ENCODE data around the gene FAM204A. TPM values are rescaled to one million over a fixed set of nuclear protein-coding genes. Genes with fewer than 3 reads are reported as not detected.

FAM204A gene
- total and polyA plus RNA-seq, 2 of the 13 experiments (the other 11 are each of a cell fraction or from before 2014, with no cell fraction given): 9.2 to 61.0 TPM

DNA sequence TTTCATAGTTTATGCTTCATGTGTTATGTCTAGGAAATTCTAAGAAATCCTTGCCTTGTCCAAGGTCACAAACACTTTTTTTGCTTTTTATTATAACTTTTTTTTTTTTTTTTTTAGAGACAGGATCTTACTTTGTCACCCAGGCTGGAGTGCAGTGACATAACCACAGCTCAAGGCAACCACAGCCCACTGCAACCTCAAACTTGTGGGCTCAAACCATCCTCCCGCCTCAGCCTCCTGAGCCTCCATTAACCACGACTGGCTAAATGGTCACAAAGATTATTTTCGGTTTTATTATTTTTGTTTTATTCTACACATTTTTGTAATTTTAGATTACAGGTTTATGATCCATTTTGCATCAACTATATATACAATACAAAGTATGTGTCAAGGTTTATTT is 7.1 kb upstream of the FAM204A start:
- Histone ChIP-seq H3K27me3 (ENCODE audit: control insufficient read depth in 1 of 2, insufficient read depth in 2 of 2, low read length in 2 of 2) (peaks cover 0 to 3% of the 10 kb centered on the region in 2 experiments; a peak in 1 of 5 replicates), H3K9me3 (ENCODE audit: low read length) (no peaks in the 10 kb centered on the region), H3K4me1 (ENCODE audit: insufficient read depth, low read length) (no peaks in the 10 kb centered on the region), H2AFZ (ENCODE audit: low read length) (no peak overlapping the region), H3K4me2 (ENCODE audit: low read depth, low read length) (no peak overlapping the region), H3K36me3 (replicated peaks in 1 of 2; ENCODE audit: control insufficient read depth in 1 of 2, insufficient read depth in 2 of 2, low read length in 2 of 2) (no peaks in the 10 kb centered on the region), H3K27ac (ENCODE audit: extremely low read length, insufficient read depth, low read length) (no peak overlapping the region), H3K9ac (ENCODE audit: insufficient read depth, low read depth, low read length) (no peak overlapping the region), H3K4me3 (replicated peaks in 1 of 3; ENCODE audit: insufficient read depth in 1 of 3, low read depth in 2 of 3, low read length in 3 of 3) (no peak overlapping the region), H3K79me2 (ENCODE audit: insufficient read depth, low read length) (no peaks in the 10 kb centered on the region), H4K20me1 (ENCODE audit: insufficient read depth, low read length) (no peaks in the 10 kb centered on the region)
- TF ChIP-seq, protein P1, sequence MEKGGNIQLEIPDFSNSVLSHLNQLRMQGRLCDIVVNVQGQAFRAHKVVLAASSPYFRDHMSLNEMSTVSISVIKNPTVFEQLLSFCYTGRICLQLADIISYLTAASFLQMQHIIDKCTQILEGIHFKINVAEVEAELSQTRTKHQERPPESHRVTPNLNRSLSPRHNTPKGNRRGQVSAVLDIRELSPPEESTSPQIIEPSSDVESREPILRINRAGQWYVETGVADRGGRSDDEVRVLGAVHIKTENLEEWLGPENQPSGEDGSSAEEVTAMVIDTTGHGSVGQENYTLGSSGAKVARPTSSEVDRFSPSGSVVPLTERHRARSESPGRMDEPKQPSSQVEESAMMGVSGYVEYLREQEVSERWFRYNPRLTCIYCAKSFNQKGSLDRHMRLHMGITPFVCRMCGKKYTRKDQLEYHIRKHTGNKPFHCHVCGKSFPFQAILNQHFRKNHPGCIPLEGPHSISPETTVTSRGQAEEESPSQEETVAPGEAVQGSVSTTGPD (CRISPR knock-in tag; IDR thresholded peaks at IDR 0.05): no peak
- TF ChIP-seq SCMH1 (CRISPR knock-in tag; IDR thresholded peaks at IDR 0.05; ENCODE audit: borderline replicate concordance) (no peak), SRSF4 (IDR thresholded peaks at IDR 0.05; ENCODE audit: low read depth, low read length, poor library complexity, severe bottlenecking) (no peak), ZNF703 (CRISPR knock-in tag; IDR thresholded peaks at IDR 0.05; ENCODE audit: borderline replicate concordance) (no peak), MED1 (CRISPR knock-in tag; IDR thresholded peaks at IDR 0.05) (no peak), ZNF749 (CRISPR knock-in tag; IDR thresholded peaks at IDR 0.05; ENCODE audit: borderline replicate concordance) (no peak), ZNF564 (CRISPR knock-in tag; IDR thresholded peaks at IDR 0.05) (no peak)
- 37% methylated on average over 3 of the region's 3 CpGs for WGBS (ENCODE audit: low lambda C conversion rate)
- POLR2A ChIA-PET: no interaction called here
- ATAC-seq: no peak
- in situ Hi-C loops (cut with HindIII; ENCODE audit: extremely low pct_ligation_motif_present, low pct_unique_long_range_greater_than_20kb): no loop called here
- no peak for FAIRE-seq
- CTCF ChIA-PET (ENCODE audit: low intra/inter-chr PET ratio, low total read pairs): no interaction called here
- intact Hi-C loops (cut with micrococcal nuclease; ENCODE audit: unreplicated experiment): no loop called here
- BruUV-seq (replicated peaks): no TSS peak
- no peak for DNase-seq (ENCODE audit: low spot score)

DNA sequence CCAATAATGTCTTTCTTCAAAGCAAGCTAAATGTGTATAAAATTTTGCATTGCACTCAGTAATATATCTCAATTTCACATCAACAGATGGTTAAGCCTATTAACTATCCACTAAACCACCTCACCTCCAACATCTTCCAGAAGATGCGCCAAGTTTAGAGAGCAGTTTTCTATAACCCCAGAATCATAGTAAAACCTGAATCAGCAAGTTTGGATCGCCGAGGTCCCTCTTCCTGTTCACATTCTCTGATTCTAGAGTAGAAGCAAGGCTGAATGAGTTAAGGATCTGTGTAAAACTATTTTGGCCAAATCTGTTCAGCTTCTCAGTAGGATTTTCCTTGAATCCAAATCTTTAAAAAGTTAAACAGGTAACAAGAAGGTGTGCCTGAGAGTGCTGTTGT is 1.4 kb upstream of the FAM204A start:
- peaks cover 0 to 3% of the 10 kb centered on the region in 2 experiments; a peak in 1 of 5 replicates for H3K27me3 ChIP-seq (ENCODE audit: control insufficient read depth in 1 of 2, insufficient read depth in 2 of 2, low read length in 2 of 2)
- H3K9me3 ChIP-seq (ENCODE audit: low read length): no peaks in the 10 kb centered on the region
- H3K27ac ChIP-seq (ENCODE audit: extremely low read length, insufficient read depth, low read length): no peak overlapping the region
- WGBS (ENCODE audit: low lambda C conversion rate): 79% methylated on average over 3 of the region's 3 CpGs
- ChIA-PET CTCF (ENCODE audit: low intra/inter-chr PET ratio, low total read pairs) (no interaction called here), POLR2A (interaction anchor here (0.6 kb wide), 1 partner anchor 629 kb away, joined by 3 read pairs; no protein-coding TSS in a partner anchor)
- peaks cover 0 to 3% of the 10 kb centered on the region in 2 experiments; a peak in 2 of 5 replicates for H3K36me3 ChIP-seq (replicated peaks in 1 of 2; ENCODE audit: control insufficient read depth in 1 of 2, insufficient read depth in 2 of 2, low read length in 2 of 2)
- no peak for TF ChIP-seq MED8 (CRISPR knock-in tag; IDR thresholded peaks at IDR 0.05; ENCODE audit: insufficient replicate concordance)
- peak; percentile 72 for TF ChIP-seq MAFF (IDR thresholded peaks at IDR 0.05; ENCODE audit: low read depth, low read length)
- peak; percentile 79 to 84 for TF ChIP-seq MAFK (conservative IDR thresholded peaks at IDR 0.05 in 1 of 2, IDR thresholded peaks at IDR 0.05 in 1 of 2; ENCODE audit: low read length in 2 of 2)
- H2AFZ ChIP-seq (ENCODE audit: low read length): peak overlapping the region; percentile 89
- H4K20me1 ChIP-seq (ENCODE audit: insufficient read depth, low read length): no peaks in the 10 kb centered on the region
- no peak for ATAC-seq
- intact Hi-C loops (cut with micrococcal nuclease; ENCODE audit: unreplicated experiment): loop anchor here (1.0 kb wide), 1 partner anchor 35 kb away; no protein-coding TSS in a partner anchor
- 0 out of 2 replicates have a peak overlapping the region, but pooled peaks have one; percentile 13 for H3K4me2 ChIP-seq (ENCODE audit: low read depth, low read length)
- H3K4me1 ChIP-seq (ENCODE audit: insufficient read depth, low read length): peaks cover 24% of the 10 kb centered on the region
- no peak for DNase-seq (ENCODE audit: low spot score)
- no TSS peak for BruUV-seq (replicated peaks)
- peaks cover 14% of the 10 kb centered on the region for H3K79me2 ChIP-seq (ENCODE audit: insufficient read depth, low read length)
- H3K9ac ChIP-seq (ENCODE audit: insufficient read depth, low read depth, low read length): no peak overlapping the region
- FAIRE-seq: no peak
- no peak overlapping the region for H3K4me3 ChIP-seq (replicated peaks in 1 of 3; ENCODE audit: insufficient read depth in 1 of 3, low read depth in 2 of 3, low read length in 3 of 3)
- in situ Hi-C loops (cut with HindIII; ENCODE audit: extremely low pct_ligation_motif_present, low pct_unique_long_range_greater_than_20kb): no loop called here
